ENCODE measurements around the gene FRMD4A. TPM values are rescaled to one million over a fixed set of nuclear protein-coding genes. Genes with fewer than 3 reads are reported as not detected.
"Not testable (repeated sequence)": the region's sequence is repeated elsewhere in the genome, so short reads cannot be mapped to it uniquely, and the experiment has no call there.

FRMD4A gene
- total RNA-seq, 2 experiments from 2014 or later = 7.1 to 7.2 TPM

DNA sequence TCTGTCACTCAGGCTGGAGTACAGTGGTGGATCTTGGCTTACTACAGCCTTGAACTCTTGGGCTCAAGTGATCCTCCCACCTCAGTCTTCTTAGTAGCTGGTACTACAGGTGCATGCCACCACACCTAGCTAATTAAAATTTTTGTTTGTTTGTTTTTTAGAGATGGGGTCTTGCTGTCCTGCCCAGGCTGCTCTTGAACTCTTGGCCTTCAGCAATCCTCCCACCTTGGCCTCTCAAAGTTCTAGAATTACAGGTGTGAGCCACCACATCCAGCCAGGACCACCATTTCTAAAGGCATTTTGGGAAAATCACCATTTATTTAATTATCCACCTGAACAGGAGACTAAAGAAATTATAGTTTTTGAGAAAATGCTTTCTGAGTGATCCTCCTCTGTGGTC, 491.7 kb downstream of the FRMD4A start:
- no peak for DNase-seq
- peaks cover 3% of the 10 kb centered on the region for H3K27me3 Mint-ChIP-seq
- H3K4me1 Mint-ChIP-seq = peaks cover 4% of the 10 kb centered on the region
- H3K4me3 Mint-ChIP-seq = no peak overlapping the region
- H3K36me3 Mint-ChIP-seq = peaks cover 3% of the 10 kb centered on the region
- no peak overlapping the region for H3K27ac Mint-ChIP-seq
- H3K9me3 Mint-ChIP-seq = peaks cover 7% of the 10 kb centered on the region

DNA sequence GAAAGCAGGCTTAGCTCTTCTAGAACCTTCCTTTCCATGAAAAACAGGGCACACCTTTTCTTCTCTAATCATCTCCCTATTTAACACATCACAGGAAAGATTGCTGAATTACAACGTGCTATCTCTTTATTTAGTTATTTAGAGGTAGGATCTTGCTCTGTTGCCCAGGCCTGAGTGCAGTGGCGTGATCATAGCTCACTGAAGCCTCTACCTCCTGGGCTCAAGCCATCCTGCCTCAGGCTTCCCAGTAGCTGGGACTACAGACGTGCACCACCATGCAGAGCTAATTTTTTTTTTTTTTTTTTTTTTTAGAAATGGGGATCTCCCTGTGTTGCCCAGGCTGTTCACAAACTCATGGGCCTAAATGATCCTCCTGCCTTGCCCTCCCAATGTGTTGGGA, 492.8 kb downstream of the FRMD4A start:
- no peak for DNase-seq
- Mint-ChIP-seq H3K4me3 (no peak overlapping the region), H3K9me3 (peaks cover 7% of the 10 kb centered on the region), H3K27ac (no peak overlapping the region), H3K27me3 (no peaks in the 10 kb centered on the region), H3K36me3 (peaks cover 3% of the 10 kb centered on the region), H3K4me1 (peaks cover 4% of the 10 kb centered on the region)

DNA sequence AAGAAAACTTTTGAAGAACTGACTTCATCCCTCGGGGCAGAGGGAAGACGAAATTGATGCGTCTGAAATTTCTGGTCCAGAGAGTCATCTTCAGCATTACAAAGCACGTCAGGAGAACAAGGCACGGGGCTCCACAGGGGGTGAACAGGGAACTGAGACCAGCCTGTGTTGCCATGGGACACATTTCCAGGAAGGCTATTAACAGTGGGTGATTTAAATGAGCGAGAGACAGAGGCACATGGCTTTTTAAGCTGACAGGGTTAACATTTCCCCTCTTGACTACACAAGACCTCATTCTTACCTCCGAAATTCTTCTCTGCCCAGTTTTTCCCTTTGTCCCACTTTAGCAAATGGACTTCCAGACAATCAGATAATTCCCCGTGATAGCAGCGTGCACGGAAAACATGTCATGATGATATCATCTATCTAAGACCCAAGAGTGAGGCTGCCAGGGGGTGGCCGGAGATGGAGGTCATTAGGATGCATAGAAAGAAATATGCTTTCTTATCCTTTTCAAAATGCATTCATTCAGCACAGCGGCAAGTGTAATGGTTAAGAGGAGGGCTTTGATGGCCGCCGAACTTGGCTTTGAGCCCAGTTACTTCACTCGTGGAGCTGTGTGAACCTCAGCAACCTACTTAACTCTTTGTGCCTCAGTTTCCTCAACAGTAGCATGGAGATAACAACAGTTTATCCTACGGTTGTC, 496.0 kb downstream of the FRMD4A start:
- H3K36me3 Mint-ChIP-seq = no peaks in the 10 kb centered on the region
- H3K4me3 Mint-ChIP-seq = no peak overlapping the region
- no peaks in the 10 kb centered on the region for H3K27me3 Mint-ChIP-seq
- H3K4me1 Mint-ChIP-seq = peaks cover 12% of the 10 kb centered on the region
- no peak for DNase-seq
- H3K9me3 Mint-ChIP-seq = no peaks in the 10 kb centered on the region
- H3K27ac Mint-ChIP-seq = no peak overlapping the region

DNA sequence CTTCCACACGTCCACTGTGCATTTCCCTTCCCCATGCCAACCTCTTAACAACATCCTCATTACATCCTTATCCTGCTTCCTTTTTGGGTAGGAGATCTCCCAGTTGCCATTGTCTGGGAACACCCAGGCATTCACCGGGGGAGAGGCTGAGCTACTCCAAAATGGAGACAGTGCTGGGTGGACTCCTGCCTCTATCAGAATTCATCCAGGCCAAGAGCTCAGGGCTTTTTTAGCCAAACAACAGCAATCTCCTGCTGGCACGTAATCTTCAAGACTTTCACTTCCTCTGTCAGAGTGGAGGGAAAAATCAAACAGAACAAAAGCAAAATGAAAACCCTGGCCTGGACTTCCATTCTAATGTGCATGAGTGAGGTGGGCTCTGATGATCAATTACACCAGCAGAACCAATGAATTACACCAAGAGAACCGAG, 499.0 kb downstream of the FRMD4A start:
- H3K27ac Mint-ChIP-seq = peak overlapping the region; percentile 74
- H3K4me3 Mint-ChIP-seq = peak overlapping the region; percentile 19
- H3K9me3 Mint-ChIP-seq = no peaks in the 10 kb centered on the region
- no peaks in the 10 kb centered on the region for H3K27me3 Mint-ChIP-seq
- DNase-seq = no peak
- no peaks in the 10 kb centered on the region for H3K36me3 Mint-ChIP-seq
- peaks cover 12% of the 10 kb centered on the region for H3K4me1 Mint-ChIP-seq

DNA sequence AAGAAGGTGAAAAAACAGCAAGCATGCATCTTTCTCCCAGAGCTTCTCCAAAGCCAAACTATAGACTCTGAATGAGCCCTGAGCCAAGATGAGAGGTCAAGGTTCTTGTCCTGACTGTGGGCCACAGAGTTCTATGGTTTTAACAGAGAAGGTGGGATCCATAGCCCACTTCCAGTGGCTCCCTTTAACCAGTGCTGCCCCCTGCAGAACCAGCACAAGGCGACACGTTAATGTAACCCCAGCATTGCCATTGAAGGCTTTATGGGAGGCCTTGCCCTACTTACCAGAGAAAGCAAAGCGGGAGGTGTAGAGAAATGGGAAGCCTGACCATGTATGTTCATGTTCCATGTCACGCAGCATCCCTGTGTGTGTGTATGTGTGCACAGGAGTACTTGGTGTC, 500.3 kb downstream of the FRMD4A start:
- Mint-ChIP-seq H3K9me3 (no peaks in the 10 kb centered on the region), H3K27me3 (no peaks in the 10 kb centered on the region), H3K4me3 (no peak overlapping the region), H3K27ac (no peak overlapping the region), H3K4me1 (peaks cover 12% of the 10 kb centered on the region), H3K36me3 (no peaks in the 10 kb centered on the region)
- no peak for DNase-seq

DNA sequence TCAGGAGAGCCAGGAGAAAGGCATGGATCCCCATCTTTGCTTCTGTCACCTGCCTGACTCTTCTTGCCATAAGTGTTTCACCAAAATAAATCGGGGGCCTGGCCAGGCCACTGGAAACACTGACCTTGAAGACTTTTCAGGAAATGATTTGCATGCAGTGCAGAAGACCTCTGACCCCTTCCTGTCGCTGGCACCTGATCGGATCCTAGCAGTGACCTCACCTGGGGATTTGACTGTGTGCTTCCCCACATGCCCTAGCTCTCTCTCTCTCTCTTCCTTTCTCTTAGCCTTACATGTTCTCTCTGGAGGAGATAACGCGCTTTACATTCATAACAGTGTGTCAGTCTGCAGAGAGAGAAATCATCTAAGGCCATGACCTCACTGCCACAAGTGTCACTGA, 500.9 kb downstream of the FRMD4A start:
- Mint-ChIP-seq H3K4me1 (peaks cover 9% of the 10 kb centered on the region), H3K27ac (no peak overlapping the region), H3K27me3 (no peaks in the 10 kb centered on the region), H3K4me3 (no peak overlapping the region), H3K9me3 (no peaks in the 10 kb centered on the region), H3K36me3 (no peaks in the 10 kb centered on the region)
- no peak for DNase-seq

DNA sequence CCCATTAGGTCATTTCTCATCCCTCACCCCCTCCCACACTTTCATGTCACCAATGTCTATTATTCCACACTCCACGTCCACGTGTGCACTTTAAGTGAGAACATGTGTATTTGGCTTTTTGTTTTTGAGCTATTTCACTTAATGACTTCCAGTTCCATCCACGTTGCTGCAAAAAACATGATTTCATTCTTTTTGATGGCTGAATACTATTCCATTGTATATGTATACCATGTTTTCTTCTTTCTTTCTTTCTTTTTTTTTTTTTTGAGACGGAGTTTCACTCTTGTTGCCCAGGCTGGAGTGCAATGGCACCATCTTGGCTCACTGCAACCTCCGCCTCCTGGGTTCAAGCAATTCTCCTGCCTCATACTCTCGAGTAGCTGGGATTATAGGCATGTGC, 502.4 kb downstream of the FRMD4A start:
- not testable (repeated sequence) for DNase-seq, H3K36me3 Mint-ChIP-seq, H3K4me3 Mint-ChIP-seq, H3K9me3 Mint-ChIP-seq, H3K27me3 Mint-ChIP-seq, H3K4me1 Mint-ChIP-seq, H3K27ac Mint-ChIP-seq

DNA sequence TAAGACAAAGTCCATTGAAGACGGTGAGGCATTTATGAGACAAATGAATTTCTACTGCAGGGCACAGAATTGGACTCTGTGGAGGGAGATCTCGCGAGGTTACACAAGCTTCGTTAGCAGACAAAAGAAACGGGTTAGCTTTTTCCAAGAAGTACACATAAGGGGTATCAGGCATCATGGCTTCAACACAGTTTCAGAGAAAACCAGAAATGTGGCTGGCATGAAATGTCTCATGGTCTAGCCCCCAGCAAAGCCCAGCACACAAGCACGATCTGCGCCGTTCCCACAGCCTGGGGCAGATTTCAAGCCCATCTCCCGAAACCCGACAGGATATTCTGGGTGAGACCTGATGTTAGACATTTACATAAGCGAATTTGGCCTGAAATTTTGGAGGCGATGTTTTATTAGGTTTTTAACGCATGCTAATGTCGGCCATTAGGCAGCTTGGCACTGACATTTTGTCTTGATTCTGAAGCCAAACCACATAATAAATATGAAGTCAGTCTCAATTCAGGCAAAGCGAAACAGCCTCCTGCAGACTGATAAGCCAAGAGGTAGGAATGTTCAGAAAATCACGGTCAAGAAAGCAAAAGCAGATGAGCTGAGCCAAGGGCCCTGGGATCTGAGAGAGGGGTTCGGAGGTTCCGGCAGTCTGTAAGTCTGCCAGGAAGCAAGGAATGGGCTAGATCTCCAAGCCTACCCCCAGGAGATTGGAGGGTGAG, 503.5 kb downstream of the FRMD4A start:
- Mint-ChIP-seq H3K27ac (no peak overlapping the region), H3K9me3 (no peaks in the 10 kb centered on the region), H3K27me3 (no peaks in the 10 kb centered on the region), H3K4me1 (peaks cover 8% of the 10 kb centered on the region), H3K4me3 (no peak overlapping the region), H3K36me3 (no peaks in the 10 kb centered on the region)
- no peak for DNase-seq

DNA sequence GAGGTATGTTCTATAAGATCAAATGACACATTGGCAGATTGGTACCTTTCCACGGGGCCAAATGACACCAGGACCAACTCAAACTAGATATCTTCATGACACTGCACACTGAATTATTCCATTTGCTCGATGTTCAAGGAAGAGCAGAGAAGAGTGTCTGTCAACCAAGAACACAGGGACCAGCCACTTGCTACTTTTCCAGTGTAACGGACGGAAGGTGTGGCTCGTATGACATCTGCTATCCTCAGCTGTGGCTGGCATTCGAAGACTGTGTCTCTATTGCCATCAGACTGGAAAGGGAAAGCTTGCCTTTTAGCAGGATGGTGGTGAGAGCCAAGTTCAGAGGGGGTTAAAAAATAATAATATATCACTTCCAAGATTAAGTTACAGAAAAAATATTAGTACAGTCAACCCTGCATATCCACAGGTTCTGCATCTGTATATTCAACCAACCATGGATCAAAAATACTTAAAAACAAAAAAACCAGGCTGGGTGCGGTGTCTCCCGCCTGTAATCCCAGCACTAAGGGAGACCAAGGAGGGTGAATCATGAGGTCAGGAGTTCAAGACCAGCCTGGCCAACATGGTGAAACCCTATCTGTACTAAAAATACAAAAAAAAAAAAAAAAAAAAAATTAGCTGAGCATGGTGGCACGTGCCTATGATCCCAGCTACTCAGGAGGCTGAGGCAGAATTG, 506.9 kb downstream of the FRMD4A start:
- H3K27ac Mint-ChIP-seq = peak overlapping the region; percentile 10
- peaks cover 5% of the 10 kb centered on the region for H3K9me3 Mint-ChIP-seq
- DNase-seq = no peak
- H3K4me3 Mint-ChIP-seq = no peak overlapping the region
- peaks cover 2% of the 10 kb centered on the region for H3K36me3 Mint-ChIP-seq
- peaks cover 9% of the 10 kb centered on the region for H3K27me3 Mint-ChIP-seq
- peaks cover 15% of the 10 kb centered on the region for H3K4me1 Mint-ChIP-seq

DNA sequence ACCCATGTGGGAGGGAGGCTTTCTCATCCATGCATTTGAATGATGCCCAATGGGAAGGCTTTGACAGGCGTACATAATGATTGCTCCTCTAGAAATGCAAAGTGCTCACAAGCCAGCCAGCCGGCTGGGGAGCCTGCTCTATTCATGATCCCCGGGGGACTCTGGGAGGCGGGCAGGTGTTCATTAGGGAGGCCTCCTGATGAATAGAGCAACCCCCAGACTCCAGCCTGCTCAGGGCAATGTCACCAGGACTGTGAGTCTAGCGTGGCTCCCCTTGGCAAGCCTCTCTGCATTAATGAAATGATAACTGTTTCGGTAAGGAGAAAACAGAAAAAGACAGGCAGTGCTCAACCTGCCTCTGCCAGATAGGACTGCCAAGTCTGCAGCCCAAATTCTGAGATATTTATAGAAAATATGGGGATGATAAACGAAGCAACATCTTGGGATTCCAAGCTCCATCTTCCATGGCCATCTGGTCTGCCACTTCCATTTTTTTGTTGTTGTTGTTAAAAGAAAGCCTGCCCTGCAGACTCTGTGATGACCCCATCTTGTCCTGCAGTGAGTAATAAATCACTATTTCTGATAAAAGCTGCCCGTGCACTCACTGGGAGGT, 507.5 kb downstream of the FRMD4A start:
- no peak overlapping the region for H3K27ac Mint-ChIP-seq
- peaks cover 15% of the 10 kb centered on the region for H3K4me1 Mint-ChIP-seq
- DNase-seq = no peak
- H3K36me3 Mint-ChIP-seq = peaks cover 2% of the 10 kb centered on the region
- H3K27me3 Mint-ChIP-seq = peaks cover 9% of the 10 kb centered on the region
- H3K9me3 Mint-ChIP-seq = peaks cover 5% of the 10 kb centered on the region
- H3K4me3 Mint-ChIP-seq = no peak overlapping the region

DNA sequence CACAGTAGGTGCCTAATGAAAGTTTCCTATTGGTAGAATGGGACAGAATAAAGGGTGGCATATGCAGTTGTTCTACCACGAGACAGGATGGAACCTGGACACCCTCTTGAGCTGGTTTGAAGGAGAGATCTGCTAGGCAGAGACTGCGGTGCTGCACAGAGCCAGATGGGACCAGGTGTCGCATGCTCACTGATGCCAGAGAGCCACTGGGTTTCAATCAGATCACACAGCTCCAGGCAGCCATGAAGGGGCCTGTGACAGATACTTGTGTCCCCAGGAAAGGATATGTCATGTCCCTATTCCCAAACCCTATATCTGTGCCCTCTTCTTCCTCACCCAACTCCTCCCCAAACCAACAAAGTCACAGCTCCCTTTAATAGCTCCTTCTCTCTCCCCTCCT, 508.2 kb downstream of the FRMD4A start:
- Mint-ChIP-seq H3K4me3 (no peak overlapping the region), H3K36me3 (peaks cover 2% of the 10 kb centered on the region), H3K27ac (no peak overlapping the region), H3K9me3 (peaks cover 7% of the 10 kb centered on the region), H3K4me1 (peaks cover 15% of the 10 kb centered on the region), H3K27me3 (peaks cover 9% of the 10 kb centered on the region)
- no peak for DNase-seq

DNA sequence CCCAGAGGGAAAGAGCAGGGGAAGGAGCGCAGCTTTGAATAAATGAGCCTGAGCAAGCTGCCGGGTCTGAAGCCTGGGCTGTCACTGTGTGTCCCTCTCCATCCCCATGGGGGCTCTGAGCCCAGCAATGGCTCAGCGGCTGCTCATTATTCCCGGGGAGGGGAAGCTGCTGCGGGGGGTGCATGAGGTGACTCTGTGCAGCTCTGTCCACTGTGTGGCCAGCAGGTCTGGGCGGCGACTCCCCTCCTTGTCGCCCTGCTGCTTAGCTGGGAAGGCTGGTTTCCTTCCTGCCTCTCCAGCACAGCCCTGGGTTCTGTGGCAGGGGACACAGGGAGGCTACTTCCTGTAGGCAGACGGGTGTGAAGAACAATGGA, 509.8 kb downstream of the FRMD4A start:
- peaks cover 13% of the 10 kb centered on the region for H3K9me3 Mint-ChIP-seq
- peaks cover 15% of the 10 kb centered on the region for H3K4me1 Mint-ChIP-seq
- no peak overlapping the region for H3K4me3 Mint-ChIP-seq
- peaks cover 2% of the 10 kb centered on the region for H3K36me3 Mint-ChIP-seq
- DNase-seq = no peak
- peaks cover 9% of the 10 kb centered on the region for H3K27me3 Mint-ChIP-seq
- no peak overlapping the region for H3K27ac Mint-ChIP-seq

DNA sequence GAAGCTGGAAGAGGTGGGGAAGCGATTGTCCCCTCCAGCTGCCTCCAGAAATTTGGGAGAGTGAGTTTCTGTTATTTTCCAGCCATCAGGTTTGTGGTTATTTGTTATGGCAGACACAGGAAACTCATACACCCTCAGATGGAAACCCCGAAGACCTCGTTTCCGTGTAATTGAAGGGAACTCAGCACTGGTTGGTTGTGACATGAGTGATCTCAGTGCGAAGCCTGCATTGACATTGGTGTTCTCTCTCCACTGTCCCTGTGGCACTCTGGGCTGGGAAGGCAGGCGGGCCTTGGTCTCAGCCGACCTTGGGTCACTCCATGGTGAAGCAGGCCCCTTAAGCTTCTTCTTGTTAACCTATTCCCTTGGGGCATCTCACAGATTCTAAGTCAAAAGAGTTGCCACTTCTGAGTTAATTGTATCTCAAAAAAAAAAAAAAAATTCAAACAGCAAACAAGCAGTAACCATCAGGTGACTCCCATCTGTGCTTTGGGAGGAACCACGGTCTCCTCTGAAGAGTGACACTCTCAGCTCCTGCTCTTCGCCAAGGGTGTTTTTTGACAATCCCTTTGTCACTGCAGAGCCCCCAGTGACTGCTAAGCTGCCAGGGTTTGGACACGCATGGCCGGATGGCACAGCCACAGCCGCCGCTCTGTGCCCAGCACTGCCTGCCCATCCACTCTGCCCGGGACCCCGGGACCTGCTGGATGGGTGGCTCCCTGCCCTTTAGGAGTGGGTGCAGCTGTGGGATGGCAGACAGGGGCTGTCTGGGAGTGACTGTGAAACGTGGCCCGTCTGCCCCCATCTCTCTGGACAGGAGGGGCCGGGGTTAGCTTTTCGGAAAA, 510.4 kb downstream of the FRMD4A start:
- peaks cover 13% of the 10 kb centered on the region for H3K9me3 Mint-ChIP-seq
- H3K4me1 Mint-ChIP-seq = peaks cover 15% of the 10 kb centered on the region
- H3K4me3 Mint-ChIP-seq = no peak overlapping the region
- peak overlapping the region; percentile 57 for H3K27ac Mint-ChIP-seq
- DNase-seq = peak; percentile 21
- peaks cover 2% of the 10 kb centered on the region for H3K36me3 Mint-ChIP-seq
- peaks cover 9% of the 10 kb centered on the region for H3K27me3 Mint-ChIP-seq

DNA sequence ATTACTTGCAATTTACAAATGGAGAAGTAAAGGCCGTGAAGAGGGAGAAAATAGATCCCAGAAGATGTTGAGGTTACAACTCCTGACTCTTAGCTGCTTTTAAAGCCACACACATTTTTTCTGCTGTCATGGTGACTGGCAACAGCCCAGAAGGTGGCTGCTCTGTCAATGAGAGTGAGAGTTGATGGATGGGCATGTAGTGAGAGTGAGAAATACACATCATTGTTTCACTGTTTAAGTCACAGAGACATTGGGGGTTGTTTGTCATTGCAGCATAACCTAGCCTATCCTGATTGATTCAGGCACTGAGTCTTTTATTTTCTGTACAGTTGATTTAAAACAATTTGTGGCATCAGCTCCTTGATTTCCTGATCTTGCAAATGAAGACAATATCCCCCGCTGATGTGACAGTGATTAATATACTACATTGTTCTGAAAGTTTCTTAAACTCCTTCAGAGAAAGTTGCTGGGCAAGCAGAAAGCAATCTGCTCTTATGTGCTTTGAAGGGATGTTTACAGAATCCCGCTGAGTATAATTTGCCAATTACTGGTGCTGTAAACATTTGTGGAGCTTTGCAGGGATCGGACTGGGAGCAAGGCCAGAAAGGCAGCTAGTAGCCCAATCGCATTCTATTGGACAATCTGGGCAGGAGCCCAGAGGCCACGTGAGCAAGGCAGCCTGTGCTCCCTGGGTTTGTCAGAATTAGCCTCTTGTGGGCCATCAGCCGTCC, 514.4 kb downstream of the FRMD4A start:
- Mint-ChIP-seq H3K4me1 (peaks cover 13% of the 10 kb centered on the region), H3K4me3 (no peak overlapping the region), H3K9me3 (peaks cover 13% of the 10 kb centered on the region), H3K27me3 (peaks cover 12% of the 10 kb centered on the region), H3K36me3 (peaks cover 2% of the 10 kb centered on the region), H3K27ac (no peak overlapping the region)
- DNase-seq = no peak
